Trophoblast cell (in vitro differentiated cells and primary cell): ENCODE measurements around the gene TMX3.

Experiments used
- DNase-seq, 2 donors: peaks; one replicate each; pipeline ENCODE4 v3.0.0-alpha.2; 2016
- H2AFZ ChIP-seq: 2 replicates; pipeline ENCODE4 v1.6.1; 2013; ENCODE audit warnings: low read length, moderate library complexity, mild to moderate bottlenecking; ENCODE audit not compliant: insufficient read depth, poor library complexity
- H2AK5ac ChIP-seq: 2 replicates; pipeline ENCODE4 v1.6.1; 2013; ENCODE audit warnings: mild to moderate bottlenecking, low read length
- H2BK120ac ChIP-seq: 2 replicates; pipeline ENCODE4 v1.6.1; 2013; ENCODE audit warnings: low read length, mild to moderate bottlenecking, moderate library complexity; ENCODE audit not compliant: insufficient read depth, poor library complexity
- H2BK12ac ChIP-seq: 2 replicates; pipeline ENCODE4 v1.6.1; 2013; ENCODE audit warnings: mild to moderate bottlenecking, low read length, moderate library complexity
- H2BK5ac ChIP-seq: 2 replicates; pipeline ENCODE4 v1.6.1; 2013; ENCODE audit warnings: low read length, low read depth, moderate library complexity, mild to moderate bottlenecking; ENCODE audit not compliant: poor library complexity
- H3K14ac ChIP-seq: 2 replicates; pipeline ENCODE4 v1.6.1; 2013; ENCODE audit warnings: mild to moderate bottlenecking, low read length
- H3K18ac ChIP-seq: 2 replicates; pipeline ENCODE4 v1.6.1; 2013; ENCODE audit warnings: mild to moderate bottlenecking, low read length
- H3K23ac ChIP-seq: 2 replicates; pipeline ENCODE4 v1.6.1; 2013; ENCODE audit warnings: low read length
- H3K27ac ChIP-seq: 2 replicates; pipeline ENCODE4 v1.5.1; 2013; ENCODE audit warnings: low read depth, mild to moderate bottlenecking, inconsistent platforms, low read length, moderate library complexity
- H3K27me3 ChIP-seq: 2 replicates; pipeline ENCODE4 v1.6.1; 2013; ENCODE audit warnings: inconsistent platforms, mild to moderate bottlenecking, low read length, moderate library complexity; ENCODE audit not compliant: insufficient read depth
- H3K36me3 ChIP-seq, 2 experiments: 1 replicate in 1 of 2; 2 replicates in 1 of 2; pipeline ENCODE4 v1.6.1; 2013; ENCODE audit warnings: low read length in 2 of 2, mild to moderate bottlenecking in 2 of 2, moderate library complexity in 1 of 2; ENCODE audit not compliant: insufficient read depth in 2 of 2, control insufficient read depth in 1 of 2
- H3K4ac ChIP-seq: 2 replicates; pipeline ENCODE4 v1.6.1; 2013; ENCODE audit warnings: low read depth, mild to moderate bottlenecking, low read length, moderate library complexity
- H3K4me1 ChIP-seq, 2 experiments: 1 replicate in 1 of 2; 2 replicates in 1 of 2; pipeline ENCODE4 v1.6.1; 2013; ENCODE audit warnings: low read length in 2 of 2, mild to moderate bottlenecking in 2 of 2, moderate library complexity in 1 of 2; ENCODE audit not compliant: insufficient read depth in 2 of 2, control insufficient read depth in 1 of 2
- H3K4me2 ChIP-seq: 2 replicates; pipeline ENCODE4 v1.6.1; 2013; ENCODE audit warnings: inconsistent platforms, mild to moderate bottlenecking, low read length, moderate library complexity
- H3K4me3 ChIP-seq: 2 replicates; pipeline ENCODE4 v1.5.1; 2013; ENCODE audit warnings: mild to moderate bottlenecking, low read depth, low read length, inconsistent platforms
- H3K79me1 ChIP-seq: one replicate; pipeline ENCODE4 v1.6.1; 2013; ENCODE audit warnings: low read length
- H3K79me2 ChIP-seq: 2 replicates; pipeline ENCODE4 v1.6.1; 2013; ENCODE audit warnings: low read length, mild to moderate bottlenecking; ENCODE audit not compliant: control insufficient read depth, insufficient read depth, poor library complexity
- H3K9ac ChIP-seq: 2 replicates; pipeline ENCODE4 v1.6.1; 2013; ENCODE audit warnings: mild to moderate bottlenecking, low read length
- H3K9me3 ChIP-seq: 2 replicates; pipeline ENCODE4 v1.6.1; 2013; ENCODE audit warnings: low read depth, mild to moderate bottlenecking, control low read depth, inconsistent platforms, low read length; ENCODE audit not compliant: insufficient read depth
- H4K12ac ChIP-seq: 2 replicates; pipeline ENCODE4 v1.6.1; 2013; ENCODE audit warnings: low read depth, mild to moderate bottlenecking, low read length, moderate library complexity
- H4K8ac ChIP-seq: 2 replicates; pipeline ENCODE4 v1.6.1; 2013; ENCODE audit warnings: low read depth, mild to moderate bottlenecking, low read length, moderate library complexity
- H4K91ac ChIP-seq: one replicate; pipeline ENCODE4 v1.6.1; 2013; ENCODE audit warnings: low read depth, mild to moderate bottlenecking, low read length, moderate library complexity
- WGBS: extraction: QIAGEN DNeasy Blood & Tissue Kit; methylation state at CpG from one replicate; pipeline ENCODE4 v1.1.7; 2013; ENCODE audit warnings: missing lambda C conversion rate; ENCODE audit not compliant: insufficient read length, insufficient coverage; ENCODE audit errors: extremely low coverage; 5-methylcytosine and 5-hydroxymethylcytosine counted together

TMX3 gene

GRCh38 chr18:68638613-68639012, 76.3 kb downstream of the TMX3 start:
- DNase-seq, result no peak
- Histone ChIP-seq H3K27ac (no peak overlapping the region), H4K8ac (no peak overlapping the region), H3K4me2 (no peak overlapping the region), H4K12ac (no peak overlapping the region), H3K23ac (no peak overlapping the region), H3K9ac (no peak overlapping the region), H2AFZ (peak overlapping the region; percentile 71), H2BK5ac (no peak overlapping the region), H3K4ac (no peak overlapping the region), H3K79me2 (no peaks in the 10 kb centered on the region), H3K4me1 (peaks cover 2 to 4% of the 10 kb centered on the region in 2 experiments), H3K4me3 (no peak overlapping the region), H3K27me3 (no peaks in the 10 kb centered on the region), H2BK12ac (no peak overlapping the region), H3K18ac (no peak overlapping the region), H3K14ac (no peak overlapping the region), H3K36me3 (no peaks in the 10 kb centered on the region), H2AK5ac (no peak overlapping the region), H3K79me1 (no peaks in the 10 kb centered on the region), H4K91ac (no peak overlapping the region), H3K9me3 (no peaks in the 10 kb centered on the region), H2BK120ac (no peak overlapping the region)
- WGBS, result no CpG with 5 or more reads among the region's 6 CpGs

DNA sequence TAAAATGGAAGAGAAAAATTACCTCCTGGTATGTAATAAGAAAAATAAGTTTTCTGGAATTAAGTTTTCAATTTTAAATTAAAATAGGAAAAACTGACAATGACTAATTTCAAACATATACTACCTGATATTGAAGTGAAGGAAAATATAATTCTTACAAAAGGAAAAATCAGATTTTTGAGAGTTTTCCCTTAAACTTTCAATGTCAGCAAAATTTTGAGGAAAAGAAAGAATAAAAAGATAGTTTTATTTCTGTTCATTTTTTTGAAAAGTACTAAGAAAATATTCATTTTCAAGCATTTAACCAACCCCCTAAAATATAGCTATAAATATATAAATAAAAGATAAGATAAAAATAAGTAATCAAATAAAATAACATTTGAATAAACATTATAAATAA, 87.1 kb downstream of the TMX3 start:
- Histone ChIP-seq H2BK120ac (no peak overlapping the region), H4K91ac (no peak overlapping the region), H3K27ac (no peak overlapping the region), H3K4me3 (no peak overlapping the region), H3K9ac (no peak overlapping the region), H3K4me1 (no peaks in the 10 kb centered on the region), H3K36me3 (no peaks in the 10 kb centered on the region), H3K79me1 (no peaks in the 10 kb centered on the region), H2AK5ac (no peak overlapping the region), H3K23ac (no peak overlapping the region), H2BK5ac (no peak overlapping the region), H3K4me2 (no peak overlapping the region), H4K8ac (no peak overlapping the region), H3K9me3 (no peaks in the 10 kb centered on the region), H3K79me2 (no peaks in the 10 kb centered on the region), H4K12ac (no peak overlapping the region), H3K14ac (no peak overlapping the region), H3K27me3 (no peaks in the 10 kb centered on the region), H2AFZ (no peak overlapping the region), H3K4ac (no peak overlapping the region), H3K18ac (no peak overlapping the region), H2BK12ac (no peak overlapping the region)
- no peak for DNase-seq
